Mucosa of descending colon (tissue), 3 donors: ENCODE measurements around the gene PSD. TPM values are rescaled to one million over a fixed set of nuclear protein-coding genes. Genes with fewer than 3 reads are reported as not detected.
A peak's percentile ranks its signal among the peaks of the same experiment; 100 is the strongest.

Experiments used
- ATAC-seq: fragments of 200-7000 bp; cut with Tn5 transposase; one replicate; pipeline ENCODE4 v1.9.1; 2020; ENCODE audit warnings: mild to moderate bottlenecking, moderate library complexity
- DNase-seq, 3 donors: peaks; one replicate each; pipeline ENCODE4 v3.0.0-alpha.2; 2020
- H3K36me3 ChIP-seq: fragments of 200-600 bp; one replicate; pipeline ENCODE4 v1.8.0; 2021; ENCODE audit warnings: low read depth, mild to moderate bottlenecking
- H3K4me1 ChIP-seq: fragments of 200-600 bp; one replicate; pipeline ENCODE4 v1.8.0; 2021; ENCODE audit warnings: low read depth, mild to moderate bottlenecking
- H3K4me3 ChIP-seq: fragments of 200-600 bp; one replicate; pipeline ENCODE4 v1.8.0; 2021; ENCODE audit warnings: mild to moderate bottlenecking
- H3K9me3 ChIP-seq: fragments of 200-600 bp; one replicate; pipeline ENCODE4 v1.8.0; 2021; ENCODE audit warnings: mild to moderate bottlenecking
- CTCF ChIP-seq: fragments of 200-600 bp; IDR thresholded peaks from one replicate; pipeline ENCODE4 v1.8.0; 2022; ENCODE audit warnings: antibody characterized with exemption, mild to moderate bottlenecking
- intact Hi-C, 2 donors: fragments of 100-400 bp; cut with DNase I in 1 of 2; cut with micrococcal nuclease in 1 of 2; formaldehyde crosslinking; loops; one replicate each; pipeline versions ENCODE4 v1.11.0 to v1.11.1; 2022; cut with DNase I, micrococcal nuclease
- total RNA-seq, 3 donors: library from RNA; stranded (reverse); fragmentation: NEBNext Ultra II Directional in 2 of 3; extraction: Animal tissue kit (Norgen Biotek cat#: 25700) in 2 of 3; gene quantifications; one replicate each; pipeline versions ENCODE4 v1.2.1 to v1.2.4, GENCODE V29; 2021 to 2023
- donor health status: DM: no; HTN: no; CAD: no; lungs with moderate emphysema.
- donor health status: DM: no; HTN: no; CAD: no.
- donor health status: DM: no; HTN: yes; CAD: no.

PSD gene
- total RNA-seq, 3 donors from 2014 or later: 8.2 to 228 (median 11.4) TPM

- Histone ChIP-seq H3K4me1 (peaks cover 6% of the 10 kb centered on the region), H3K36me3 (no peaks in the 10 kb centered on the region), H3K4me3 (no peak overlapping the region), H3K9me3 (no peaks in the 10 kb centered on the region)
- intact Hi-C loops: no loop called here
- ATAC-seq (no peak), DNase-seq (no peak)
- TF ChIP-seq CTCF: no peak
Observed at GRCh38 chr10:102437515-102437914, 18.9 kb upstream of the PSD start.

- TF ChIP-seq CTCF: no peak
- no peak for ATAC-seq
Observed at GRCh38 chr10:102436312-102436711, 17.7 kb upstream of the PSD start.

GRCh38 chr10:102435529-102436233 lies 17.1 kb upstream of the PSD start:
- Histone ChIP-seq H3K36me3 (no peaks in the 10 kb centered on the region), H3K4me1 (peaks cover 15% of the 10 kb centered on the region), H3K4me3 (no peak overlapping the region), H3K9me3 (no peaks in the 10 kb centered on the region)
- DNase-seq (peak in 1 of 3 donors; percentile 64), ATAC-seq (no peak)
- intact Hi-C loops: no loop called here
- no peak for TF ChIP-seq CTCF

More at GRCh38 chr10:102436312-102436711, 17.7 kb upstream of the PSD start:
- intact Hi-C loops: no loop called here
- peaks cover 14% of the 10 kb centered on the region for H3K4me1 ChIP-seq
- no peaks in the 10 kb centered on the region for H3K9me3 ChIP-seq
- H3K4me3 ChIP-seq: no peak overlapping the region
- no peaks in the 10 kb centered on the region for H3K36me3 ChIP-seq
- no peak for DNase-seq

GRCh38 chr10:102435133-102435497 lies 16.5 kb upstream of the PSD start:
- intact Hi-C loops: no loop called here
- Histone ChIP-seq H3K36me3 (no peaks in the 10 kb centered on the region), H3K9me3 (no peaks in the 10 kb centered on the region), H3K4me1 (peaks cover 15% of the 10 kb centered on the region), H3K4me3 (no peak overlapping the region)
- no peak for DNase-seq
- ATAC-seq: no peak
- TF ChIP-seq CTCF: no peak

GRCh38 chr10:102434394-102435132 lies 16.0 kb upstream of the PSD start:
- Histone ChIP-seq H3K4me1 (peaks cover 15% of the 10 kb centered on the region), H3K9me3 (no peaks in the 10 kb centered on the region), H3K4me3 (no peak overlapping the region), H3K36me3 (no peaks in the 10 kb centered on the region)
- no peak for TF ChIP-seq CTCF
- DNase-seq: no peak
- intact Hi-C loops: no loop called here
- no peak for ATAC-seq
